Keratinocyte (primary cell): ENCODE results near the gene SAMD11. TPM values are rescaled to one million over a fixed set of nuclear protein-coding genes. Genes with fewer than 3 reads are reported as not detected.

Experiments
- DNase-seq: peaks from one replicate; pipeline ENCODE4 v3.0.0-alpha.2; 2011; ENCODE audit warnings: low read depth, missing footprints, low spot score
- FAIRE-seq: peaks from 2 replicates; lab custom pipeline; 2011; peaks lifted over from hg19 to GRCh38; lab: Jason Lieb, UNC
- H2AFZ ChIP-seq: 2 replicates; pipeline ENCODE4 v1.6.0; 2012; ENCODE audit warnings: low read length, control low read depth, inconsistent platforms; ENCODE audit not compliant: control insufficient read depth
- H3K27ac ChIP-seq: 2 replicates; pipeline ENCODE4 v1.5.1; 2011; ENCODE audit warnings: low read length; ENCODE audit not compliant: control insufficient read depth, insufficient read depth
- H3K27me3 ChIP-seq: 3 replicates; pipeline ENCODE4 v1.6.0; 2011; ENCODE audit warnings: low read length; ENCODE audit not compliant: control insufficient read depth, insufficient read depth; ENCODE audit errors: extremely low read depth
- H3K36me3 ChIP-seq, 2 experiments: 2 replicates in 1 of 2; 3 replicates in 1 of 2; pipeline ENCODE4 v1.5.1; 2011; ENCODE audit warnings: low read length in 2 of 2, mild to moderate bottlenecking in 1 of 2; ENCODE audit not compliant: control insufficient read depth in 2 of 2, insufficient read depth in 2 of 2; ENCODE audit errors: extremely low read depth in 1 of 2
- H3K4me1 ChIP-seq: 3 replicates; pipeline ENCODE4 v1.5.1; 2011; ENCODE audit warnings: low read length; ENCODE audit not compliant: control insufficient read depth, insufficient read depth; ENCODE audit errors: extremely low read depth
- H3K4me2 ChIP-seq: 3 replicates; pipeline ENCODE4 v1.6.0; 2011; ENCODE audit warnings: low read depth, low read length; ENCODE audit not compliant: control insufficient read depth, insufficient read depth; ENCODE audit errors: extremely low read depth
- H3K4me3 ChIP-seq, 3 experiments: fragments of 200-600 bp in 1 of 3; sonication (generic) in 1 of 3; 2 replicates in 2 of 3; 3 replicates in 1 of 3; pipeline ENCODE4 v1.5.1; 2011 to 2016; ENCODE audit warnings: low read length in 3 of 3, mild to moderate bottlenecking in 3 of 3, control low read depth in 2 of 3, inconsistent platforms in 1 of 3, low read depth in 1 of 3, mixed read lengths in 1 of 3, mixed run types in 1 of 3, moderate library complexity in 1 of 3; ENCODE audit not compliant: control insufficient read depth in 2 of 3, insufficient read depth in 2 of 3; ENCODE audit errors: extremely low read depth in 1 of 3
- H3K79me2 ChIP-seq: 2 replicates; pipeline ENCODE4 v1.6.0; 2012; ENCODE audit warnings: low read length; ENCODE audit not compliant: control insufficient read depth, insufficient read depth
- H3K9ac ChIP-seq: 3 replicates; pipeline ENCODE4 v1.6.0; 2011; ENCODE audit warnings: low read length; ENCODE audit not compliant: control insufficient read depth, insufficient read depth; ENCODE audit errors: extremely low read depth
- H3K9me1 ChIP-seq: 3 replicates; pipeline ENCODE4 v1.6.0; 2011; ENCODE audit warnings: low read length; ENCODE audit not compliant: control insufficient read depth, insufficient read depth; ENCODE audit errors: extremely low read depth
- H3K9me3 ChIP-seq: 2 replicates; pipeline ENCODE4 v1.5.1; 2012; ENCODE audit warnings: low read depth, low read length; ENCODE audit not compliant: control insufficient read depth
- H4K20me1 ChIP-seq: 3 replicates; pipeline ENCODE4 v1.6.0; 2011; ENCODE audit warnings: low read length; ENCODE audit not compliant: control insufficient read depth, insufficient read depth; ENCODE audit errors: extremely low read depth
- CTCF ChIP-seq, 3 experiments: IDR thresholded peaks in 1 of 3; conservative IDR thresholded peaks in 1 of 3; optimal IDR thresholded peaks in 1 of 3; 2 replicates in 2 of 3; 3 replicates in 1 of 3; pipeline versions ENCODE3 to v1.5.1; 2011; ENCODE audit warnings: low read length in 3 of 3, mild to moderate bottlenecking in 3 of 3, moderate library complexity in 2 of 3, control low read depth in 1 of 3, inconsistent platforms in 1 of 3; ENCODE audit not compliant: insufficient read depth in 2 of 3; ENCODE audit errors: extremely low read depth in 1 of 3
- EZH2 ChIP-seq: IDR thresholded peaks from one replicate; pipeline ENCODE4 v1.6.1; 2012; ENCODE audit warnings: inconsistent platforms, mild to moderate bottlenecking, low read length, moderate library complexity
- dilution Hi-C: fragments of 300-500 bp; cut with MboI; formaldehyde crosslinking; loops from one replicate; pipeline ENCODE4 v1.7.0; 2020; ENCODE audit warnings: low sequenced_read_pairs; ENCODE audit not compliant: extremely low pct_ligation_motif_present
- polyA plus RNA-seq, 5 experiments: library from polyadenylated mRNA; depleted of rRNA in 3 of 5; stranded (reverse) in 3 of 5; stranded (forward) in 1 of 5; unstranded in 1 of 5; fragments of >200 nt; gene quantifications; 1 replicate in 1 of 5; 2 replicates in 3 of 5; 3 replicates in 1 of 5; pipeline versions ENCODE4 v1.2.1 to v1.2.3, GENCODE V29; 2011 to 2012; ENCODE audit warnings: missing spikeins in 2 of 5, low read depth in 1 of 5, low replicate concordance in 1 of 5

The SAMD11 gene
- polyA plus RNA-seq, 1 donor (not counting 4 experiments of a cell fraction or from before 2014, with no cell fraction given): not detected

GRCh38 chr1:965526-966134, 41.9 kb downstream of the SAMD11 start:
- H3K9me1 ChIP-seq: no peaks in the 10 kb centered on the region
- H3K27me3 ChIP-seq: no peaks in the 10 kb centered on the region
- DNase-seq: no peak
- no peak for TF ChIP-seq CTCF (optimal IDR thresholded peaks at IDR 0.05 in 1 of 3, IDR thresholded peaks at IDR 0.05 in 1 of 3, conservative IDR thresholded peaks at IDR 0.05 in 1 of 3; ENCODE audit: extremely low read depth in 1 of 3, insufficient read depth in 2 of 3, low read length in 3 of 3)
- no peak for TF ChIP-seq EZH2
- H3K4me1 ChIP-seq: peaks cover 16% of the 10 kb centered on the region
- dilution Hi-C loops: no loop called here
- H3K36me3 ChIP-seq: peaks cover 0 to 6% of the 10 kb centered on the region in 2 experiments
- H4K20me1 ChIP-seq: no peaks in the 10 kb centered on the region
- no peaks in the 10 kb centered on the region for H3K79me2 ChIP-seq
- no peaks in the 10 kb centered on the region for H3K9me3 ChIP-seq
- peak overlapping the region; percentile 97 for H3K9ac ChIP-seq
- FAIRE-seq: no peak
- no peak overlapping the region for H2AFZ ChIP-seq
- peak overlapping the region; percentile 96 for H3K27ac ChIP-seq
- H3K4me2 ChIP-seq: no peak overlapping the region
- peak overlapping the region in 1 of 3 experiments; percentile 70 for H3K4me3 ChIP-seq

GRCh38 chr1:966135-966703, 42.5 kb downstream of the SAMD11 start, which contains the start of gene PLEKHN1:
TSS of gene PLEKHN1 (plus strand) at chr1:966482. CDS start at chr1:966532, 50 bp downstream.
- dilution Hi-C loops: no loop called here
- DNase-seq: no peak
- H4K20me1 ChIP-seq: no peaks in the 10 kb centered on the region
- H3K36me3 ChIP-seq: peaks cover 0 to 7% of the 10 kb centered on the region in 2 experiments
- H3K4me2 ChIP-seq: peak within 1 kb of the TSS; percentile 94
- peak within 1 kb of the TSS; percentile 70 to 85 (median 84) for H3K4me3 ChIP-seq
- no peaks in the 10 kb centered on the region for H3K9me1 ChIP-seq
- peak within 1 kb of the TSS; percentile 75 for H2AFZ ChIP-seq
- TF ChIP-seq CTCF (optimal IDR thresholded peaks at IDR 0.05 in 1 of 3, IDR thresholded peaks at IDR 0.05 in 1 of 3, conservative IDR thresholded peaks at IDR 0.05 in 1 of 3; ENCODE audit: extremely low read depth in 1 of 3, insufficient read depth in 2 of 3, low read length in 3 of 3): no peak
- TF ChIP-seq EZH2: no peak
- peak within 1 kb of the TSS; percentile 97 for H3K9ac ChIP-seq
- H3K79me2 ChIP-seq: no peaks in the 10 kb centered on the region
- peak within 1 kb of the TSS; percentile 96 for H3K27ac ChIP-seq
- no peaks in the 10 kb centered on the region for H3K9me3 ChIP-seq
- H3K4me1 ChIP-seq: peaks cover 16% of the 10 kb centered on the region
- no peaks in the 10 kb centered on the region for H3K27me3 ChIP-seq
- FAIRE-seq: no peak
